Activated CD4-positive, alpha-beta T cell treated with anti-CD3 and anti-CD28 coated beads, Interleukin-2, Interleukin-6, amounts not matched to agents 100 ng/mL and 50 ng/mL, durations not matched to agents 16 hours and 8 hours (primary cell): ENCODE results near the gene HELQ.
A peak's percentile ranks its signal among the peaks of the same experiment; 100 is the strongest.
"Not testable (repeated sequence)": the region's sequence is repeated elsewhere in the genome, so short reads cannot be mapped to it uniquely, and the experiment has no call there.

Experiments
- DNase-seq: peaks from one replicate; pipeline ENCODE4 v3.0.0-alpha.2; 2020

Gene HELQ

GRCh38 chr4:83438719-83439118 lies 16.9 kb downstream of the HELQ start:
- DNase-seq = no peak

GRCh38 chr4:83436680-83437079 lies 18.9 kb downstream of the HELQ start:
- DNase-seq = no peak

GRCh38 chr4:83431200-83431599 lies 24.4 kb downstream of the HELQ start:
- DNase-seq = no peak

- DNase-seq = no peak
Observed at GRCh38 chr4:83418211-83418610, 37.4 kb downstream of the HELQ start.

- no peak for DNase-seq
Observed at GRCh38 chr4:83417566-83417965, 38.1 kb downstream of the HELQ start.

- no peak for DNase-seq
Observed at GRCh38 chr4:83413676-83414075, 41.9 kb downstream of the HELQ start.

- no peak for DNase-seq
Observed at GRCh38 chr4:83408908-83409307, 46.7 kb downstream of the HELQ start.

- DNase-seq = no peak
Observed at GRCh38 chr4:83405844-83406816, 49.5 kb downstream of the HELQ start.

GRCh38 chr4:83398158-83398557 lies 57.5 kb downstream of the HELQ start:
- not testable (repeated sequence) for DNase-seq

- DNase-seq = no peak
Observed at GRCh38 chr4:83393908-83394307, 61.7 kb downstream of the HELQ start.

- no peak for DNase-seq
Observed at GRCh38 chr4:83392562-83392961, 63.1 kb downstream of the HELQ start.

GRCh38 chr4:83390944-83391343 lies 64.7 kb downstream of the HELQ start:
- no peak for DNase-seq

GRCh38 chr4:83389756-83390505 lies 65.7 kb downstream of the HELQ start:
- no peak for DNase-seq

- no peak for DNase-seq
Observed at GRCh38 chr4:83389037-83389720, 66.4 kb downstream of the HELQ start.

- peak; percentile 32 for DNase-seq
Observed at GRCh38 chr4:83388313-83388676, 67.3 kb downstream of the HELQ start.

GRCh38 chr4:83387476-83388312 lies 67.9 kb downstream of the HELQ start:
- DNase-seq = no peak

GRCh38 chr4:83387012-83387411 lies 68.6 kb downstream of the HELQ start:
- no peak for DNase-seq

- DNase-seq = no peak
Observed at GRCh38 chr4:83382850-83383249, 72.8 kb downstream of the HELQ start.

GRCh38 chr4:83381173-83381572 lies 74.5 kb downstream of the HELQ start:
- no peak for DNase-seq

GRCh38 chr4:83378419-83378818 lies 77.2 kb downstream of the HELQ start:
- DNase-seq = no peak

- DNase-seq = no peak
Observed at GRCh38 chr4:83372931-83373330, 82.7 kb downstream of the HELQ start.

- no peak for DNase-seq
Observed at GRCh38 chr4:83371936-83372335, 83.7 kb downstream of the HELQ start.

GRCh38 chr4:83371235-83371634 lies 84.4 kb downstream of the HELQ start:
- DNase-seq = no peak
